K562 (cell line): ENCODE results near the gene DNAJC6. TPM values are rescaled to one million over a fixed set of nuclear protein-coding genes. Genes with fewer than 3 reads are reported as not detected.

ENCODE experiments used
- BCL6 ChIP-seq: fragments of 250-450 bp; sonication (Bioruptor Pico); IDR thresholded peaks from 2 replicates; pipeline ENCODE4 v1.4.0; 2020
- CBFB ChIP-seq: sonication (generic); formaldehyde crosslinking; IDR thresholded peaks from 2 replicates; pipeline ENCODE4 v1.4.0; 2020; ENCODE audit warnings: mild to moderate bottlenecking, missing genetic modification reagents
- CBX8 ChIP-seq: fragments of 200-600 bp; sonication (generic); IDR thresholded peaks from 2 replicates; pipeline ENCODE4 v1.6.1; 2012; ENCODE audit warnings: borderline replicate concordance, mixed run types, low read depth, mild to moderate bottlenecking, moderate library complexity, mixed read lengths, low read length, control low read depth, inconsistent platforms; ENCODE audit not compliant: poor library complexity, severe bottlenecking; ENCODE audit errors: extremely low read depth
- CHAMP1 ChIP-seq: fragments of 450-650 bp; IDR thresholded peaks from 2 replicates; pipeline ENCODE4 v1.6.1; 2016; ENCODE audit warnings: mild to moderate bottlenecking
- HNRNPUL1 ChIP-seq: fragments of 200-400 bp; formaldehyde crosslinking; IDR thresholded peaks from 2 replicates; pipeline ENCODE4 v1.6.1; 2017; ENCODE audit warnings: low read length
- ILF3 ChIP-seq: fragments of 450-650 bp; IDR thresholded peaks from 2 replicates; pipeline ENCODE4 v1.6.1; 2018; ENCODE audit warnings: antibody characterized with exemption, mild to moderate bottlenecking, moderate library complexity, borderline replicate concordance
- MEF2A ChIP-seq: IDR thresholded peaks from 2 replicates; pipeline ENCODE4 v1.6.1; 2011; ENCODE audit warnings: low read depth, mild to moderate bottlenecking, low read length, moderate library complexity; ENCODE audit not compliant: control insufficient read depth
- MEF2D ChIP-seq: conservative IDR thresholded peaks from 2 replicates; pipeline ENCODE4 v1.6.1; 2016; ENCODE audit warnings: low read depth, missing genetic modification characterization, missing compliant biosample characterization
- MTF1 ChIP-seq: fragments of 250-450 bp; sonication (Bioruptor Pico); IDR thresholded peaks from 2 replicates; pipeline ENCODE4 v1.9.0; 2021; ENCODE audit warnings: moderate library complexity, mild to moderate bottlenecking, inconsistent platforms, borderline replicate concordance
- NONO ChIP-seq, 2 experiments: fragments of 200-400 bp in 1 of 2; fragments of 450-650 bp in 1 of 2; formaldehyde crosslinking in 1 of 2; IDR thresholded peaks; 2 replicates each; pipeline ENCODE4 v1.6.1; 2017; ENCODE audit warnings: low read depth in 2 of 2, mild to moderate bottlenecking in 2 of 2, moderate library complexity in 2 of 2, low read length in 1 of 2
- NR2C2 ChIP-seq, 2 experiments: fragments of 200-800 bp in 1 of 2; sonication (Bioruptor generic) in 1 of 2; sonication (generic) in 1 of 2; formaldehyde crosslinking in 1 of 2; IDR thresholded peaks; 2 replicates each; pipeline versions ENCODE4 v1.6.1 to v1.8.0; 2016 to 2022; ENCODE audit warnings: mild to moderate bottlenecking in 1 of 2, missing compliant biosample characterization in 1 of 2, missing genetic modification characterization in 1 of 2, missing genetic modification reagents in 1 of 2
- NR2F6 ChIP-seq: fragments of 450-650 bp; formaldehyde crosslinking; IDR thresholded peaks from 2 replicates; pipeline ENCODE4 v1.4.0; 2020; ENCODE audit warnings: mild to moderate bottlenecking
- POLR2B ChIP-seq: fragments of 450-650 bp; IDR thresholded peaks from 2 replicates; pipeline ENCODE4 v1.6.1; 2018; ENCODE audit warnings: low read depth; ENCODE audit not compliant: partially characterized antibody
- POLR2G ChIP-seq: fragments of 200-400 bp; formaldehyde crosslinking; IDR thresholded peaks from 2 replicates; pipeline ENCODE4 v1.6.1; 2017; ENCODE audit warnings: low read depth, mild to moderate bottlenecking, antibody characterized with exemption, low read length, moderate library complexity
- RBBP5 ChIP-seq: fragments of 200-600 bp; sonication (generic); IDR thresholded peaks from 2 replicates; pipeline ENCODE4 v1.6.1; 2012; ENCODE audit warnings: borderline replicate concordance, mild to moderate bottlenecking, low read length, control low read depth, inconsistent platforms; ENCODE audit not compliant: insufficient read depth, poor library complexity, severe bottlenecking
- RNF219 ChIP-seq: fragments of 250-450 bp; sonication (Bioruptor Pico); IDR thresholded peaks from 2 replicates; pipeline ENCODE4 v1.5.0; 2022; ENCODE audit warnings: mild to moderate bottlenecking
- STAT5B ChIP-seq: fragments of 250-450 bp; sonication (Bioruptor Pico); IDR thresholded peaks from 2 replicates; pipeline ENCODE4 v1.8.0; 2021; ENCODE audit warnings: mild to moderate bottlenecking, inconsistent platforms
- TCF7 ChIP-seq: sonication (generic); IDR thresholded peaks from 2 replicates; pipeline ENCODE4 v1.6.1; 2016; ENCODE audit warnings: antibody characterized with exemption, borderline replicate concordance
- TEAD1 ChIP-seq, 2 experiments: fragments of 450-650 bp in 1 of 2; sonication (generic) in 1 of 2; formaldehyde crosslinking; IDR thresholded peaks; 2 replicates each; pipeline versions ENCODE4 v1.4.0 to v1.8.0; 2020 to 2022; ENCODE audit warnings: mild to moderate bottlenecking in 2 of 2, missing genetic modification reagents in 1 of 2
- XRCC4 ChIP-seq: IDR thresholded peaks from one replicate; pipeline ENCODE4 v1.6.1; 2011; ENCODE audit not compliant: insufficient read depth, insufficient read length; ENCODE audit errors: extremely low read depth
- ZBTB17 ChIP-seq: fragments of 450-650 bp; formaldehyde crosslinking; IDR thresholded peaks from 2 replicates; pipeline ENCODE4 v1.4.0; 2020; ENCODE audit warnings: mild to moderate bottlenecking
- ZC3H4 ChIP-seq: sonication (generic); formaldehyde crosslinking; IDR thresholded peaks from 2 replicates; pipeline ENCODE4 v1.9.0; 2021; ENCODE audit warnings: missing genetic modification reagents, borderline replicate concordance
- ZNF668 ChIP-seq: fragments of 250-450 bp; sonication (Bioruptor Pico); IDR thresholded peaks from 2 replicates; pipeline ENCODE4 v1.8.0; 2022; ENCODE audit warnings: mild to moderate bottlenecking, inconsistent platforms
- ZSCAN29 ChIP-seq: fragments of 450-650 bp; IDR thresholded peaks from 2 replicates; pipeline ENCODE4 v1.6.1; 2017
- polyA plus RNA-seq, 8 experiments: library from polyadenylated mRNA; depleted of rRNA in 4 of 8; stranded (reverse) in 5 of 8; unstranded in 3 of 8; fragments of >200 nt; fragmentation: Nextera tagmentation in 2 of 8; fragmentation: Illumina TruSeq in 1 of 8; extraction: Ambion mirVana in 2 of 8; extraction: Trizol in 1 of 8; gene quantifications; 2 replicates each; pipeline versions ENCODE4 v1.2.1 to v1.2.3, GENCODE V29; 2011 to 2014; ENCODE audit warnings: inconsistent platforms in 1 of 8, missing spikeins in 1 of 8
- total RNA-seq, 7 experiments: library from RNA; depleted of rRNA in 6 of 7; stranded (reverse); fragments of >200 nt in 6 of 7; fragmentation: Illumina TruSeq in 2 of 7; extraction: Trizol in 2 of 7; gene quantifications; 2 replicates each; pipeline versions ENCODE4 v1.2.1 to v1.2.3, GENCODE V29; 2011 to 2021; ENCODE audit warnings: low replicate concordance in 1 of 7

The DNAJC6 gene
- total and polyA plus RNA-seq, 9 of the 15 experiments (the other 6 are each of a cell fraction or from before 2014, with no cell fraction given): 6.7 to 78.7 (median 28.0) TPM

- no peak for TF ChIP-seq NR2F6
- no peak for TF ChIP-seq CBX8
- TF ChIP-seq MTF1 (CRISPR knock-in tag): no peak
- TF ChIP-seq BCL6 (CRISPR knock-in tag): no peak
- TF ChIP-seq XRCC4: no peak
- no peak for TF ChIP-seq CBFB
- TF ChIP-seq STAT5B (CRISPR knock-in tag): no peak
- TF ChIP-seq ZC3H4 (CRISPR knock-in tag): no peak
- no peak for TF ChIP-seq HNRNPUL1
- TF ChIP-seq ILF3: no peak
- no peak for TF ChIP-seq ZNF668
- TF ChIP-seq TCF7: no peak
- peak in 1 of 2 experiments; percentile 67; a peak in 1 of 4 replicates for TF ChIP-seq NONO (IDR thresholded peaks at IDR 0.05; ENCODE audit: low read depth in 2 of 2, low read length in 1 of 2)
- peak; percentile 71 for TF ChIP-seq NR2C2 (CRISPR knock-in tag; IDR thresholded peaks at IDR 0.05)
- TF ChIP-seq NR2C2 (tag; IDR thresholded peaks at IDR 0.05): peak; percentile 86
- no peak; the same call in 1 of the 2 replicates for TF ChIP-seq ZSCAN29
- TF ChIP-seq ZBTB17: no peak
- no peak for TF ChIP-seq RBBP5
- TF ChIP-seq POLR2B: no peak
- TF ChIP-seq TEAD1 (CRISPR knock-in tag; IDR thresholded peaks at IDR 0.05): peak in 1 of 2 experiments; percentile 82; a peak in 2 of 4 replicates
- TF ChIP-seq POLR2G: peak; percentile 53
- TF ChIP-seq MEF2D: no peak
- peak; percentile 85 for TF ChIP-seq CHAMP1
- no peak for TF ChIP-seq MEF2A
- TF ChIP-seq RNF219 (CRISPR knock-in tag): no peak
Measured at GRCh38 chr1:65309304-65310077, at the start of gene DNAJC6 (continued).
